ENCODE results near the gene TMEM8B.
"Not testable (repeated sequence)": the region's sequence is repeated elsewhere in the genome, so short reads cannot be mapped to it uniquely, and the experiment has no call there.

DNA sequence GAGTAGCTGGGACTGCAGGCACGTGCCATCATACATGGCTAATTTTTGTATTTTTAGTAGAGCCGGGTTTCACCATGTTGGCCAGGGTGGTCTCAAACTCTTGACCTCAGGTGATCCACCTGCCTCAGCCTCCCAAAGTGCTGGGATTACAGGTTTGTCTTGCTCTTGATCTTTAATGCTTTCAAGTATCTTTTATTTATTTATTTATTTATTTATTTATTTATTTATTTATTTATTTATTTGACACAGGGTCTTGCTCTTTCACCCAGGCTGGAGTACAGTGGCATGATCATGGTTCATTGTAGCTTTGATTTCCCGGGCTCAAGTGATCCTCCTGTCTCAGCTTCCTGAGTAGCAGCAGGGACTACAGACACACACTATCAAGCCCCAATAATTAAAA, 55.9 kb downstream of the TMEM8B start:
- TF ChIP-seq POLR2A (IDR thresholded peaks at IDR 0.05): not testable (repeated sequence)
- TF ChIP-seq, protein P1, sequence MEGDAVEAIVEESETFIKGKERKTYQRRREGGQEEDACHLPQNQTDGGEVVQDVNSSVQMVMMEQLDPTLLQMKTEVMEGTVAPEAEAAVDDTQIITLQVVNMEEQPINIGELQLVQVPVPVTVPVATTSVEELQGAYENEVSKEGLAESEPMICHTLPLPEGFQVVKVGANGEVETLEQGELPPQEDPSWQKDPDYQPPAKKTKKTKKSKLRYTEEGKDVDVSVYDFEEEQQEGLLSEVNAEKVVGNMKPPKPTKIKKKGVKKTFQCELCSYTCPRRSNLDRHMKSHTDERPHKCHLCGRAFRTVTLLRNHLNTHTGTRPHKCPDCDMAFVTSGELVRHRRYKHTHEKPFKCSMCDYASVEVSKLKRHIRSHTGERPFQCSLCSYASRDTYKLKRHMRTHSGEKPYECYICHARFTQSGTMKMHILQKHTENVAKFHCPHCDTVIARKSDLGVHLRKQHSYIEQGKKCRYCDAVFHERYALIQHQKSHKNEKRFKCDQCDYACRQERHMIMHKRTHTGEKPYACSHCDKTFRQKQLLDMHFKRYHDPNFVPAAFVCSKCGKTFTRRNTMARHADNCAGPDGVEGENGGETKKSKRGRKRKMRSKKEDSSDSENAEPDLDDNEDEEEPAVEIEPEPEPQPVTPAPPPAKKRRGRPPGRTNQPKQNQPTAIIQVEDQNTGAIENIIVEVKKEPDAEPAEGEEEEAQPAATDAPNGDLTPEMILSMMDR (IDR thresholded peaks at IDR 0.05): not testable (repeated sequence)

Data from gastroesophageal sphincter (tissue), 3 donors.